Keratinocyte (primary cell): ENCODE data around the gene COX6B2. TPM values are rescaled to one million over a fixed set of nuclear protein-coding genes. Genes with fewer than 3 reads are reported as not detected.

Source experiments
- DNase-seq: peaks from one replicate; pipeline ENCODE4 v3.0.0-alpha.2; 2011; ENCODE audit warnings: low read depth, missing footprints, low spot score
- FAIRE-seq: peaks from 2 replicates; lab custom pipeline; 2011; peaks lifted over from hg19 to GRCh38; lab: Jason Lieb, UNC
- H2AFZ ChIP-seq: 2 replicates; pipeline ENCODE4 v1.6.0; 2012; ENCODE audit warnings: low read length, control low read depth, inconsistent platforms; ENCODE audit not compliant: control insufficient read depth
- H3K27ac ChIP-seq: 2 replicates; pipeline ENCODE4 v1.5.1; 2011; ENCODE audit warnings: low read length; ENCODE audit not compliant: control insufficient read depth, insufficient read depth
- H3K27me3 ChIP-seq: 3 replicates; pipeline ENCODE4 v1.6.0; 2011; ENCODE audit warnings: low read length; ENCODE audit not compliant: control insufficient read depth, insufficient read depth; ENCODE audit errors: extremely low read depth
- H3K36me3 ChIP-seq, 2 experiments: 2 replicates in 1 of 2; 3 replicates in 1 of 2; pipeline ENCODE4 v1.5.1; 2011; ENCODE audit warnings: low read length in 2 of 2, mild to moderate bottlenecking in 1 of 2; ENCODE audit not compliant: control insufficient read depth in 2 of 2, insufficient read depth in 2 of 2; ENCODE audit errors: extremely low read depth in 1 of 2
- H3K4me1 ChIP-seq: 3 replicates; pipeline ENCODE4 v1.5.1; 2011; ENCODE audit warnings: low read length; ENCODE audit not compliant: control insufficient read depth, insufficient read depth; ENCODE audit errors: extremely low read depth
- H3K4me2 ChIP-seq: 3 replicates; pipeline ENCODE4 v1.6.0; 2011; ENCODE audit warnings: low read depth, low read length; ENCODE audit not compliant: control insufficient read depth, insufficient read depth; ENCODE audit errors: extremely low read depth
- H3K4me3 ChIP-seq, 3 experiments: fragments of 200-600 bp in 1 of 3; sonication (generic) in 1 of 3; 2 replicates in 2 of 3; 3 replicates in 1 of 3; pipeline ENCODE4 v1.5.1; 2011 to 2016; ENCODE audit warnings: low read length in 3 of 3, mild to moderate bottlenecking in 3 of 3, control low read depth in 2 of 3, inconsistent platforms in 1 of 3, low read depth in 1 of 3, mixed read lengths in 1 of 3, mixed run types in 1 of 3, moderate library complexity in 1 of 3; ENCODE audit not compliant: control insufficient read depth in 2 of 3, insufficient read depth in 2 of 3; ENCODE audit errors: extremely low read depth in 1 of 3
- H3K79me2 ChIP-seq: 2 replicates; pipeline ENCODE4 v1.6.0; 2012; ENCODE audit warnings: low read length; ENCODE audit not compliant: control insufficient read depth, insufficient read depth
- H3K9ac ChIP-seq: 3 replicates; pipeline ENCODE4 v1.6.0; 2011; ENCODE audit warnings: low read length; ENCODE audit not compliant: control insufficient read depth, insufficient read depth; ENCODE audit errors: extremely low read depth
- H3K9me1 ChIP-seq: 3 replicates; pipeline ENCODE4 v1.6.0; 2011; ENCODE audit warnings: low read length; ENCODE audit not compliant: control insufficient read depth, insufficient read depth; ENCODE audit errors: extremely low read depth
- H3K9me3 ChIP-seq: 2 replicates; pipeline ENCODE4 v1.5.1; 2012; ENCODE audit warnings: low read depth, low read length; ENCODE audit not compliant: control insufficient read depth
- H4K20me1 ChIP-seq: 3 replicates; pipeline ENCODE4 v1.6.0; 2011; ENCODE audit warnings: low read length; ENCODE audit not compliant: control insufficient read depth, insufficient read depth; ENCODE audit errors: extremely low read depth
- EZH2 ChIP-seq: IDR thresholded peaks from one replicate; pipeline ENCODE4 v1.6.1; 2012; ENCODE audit warnings: inconsistent platforms, mild to moderate bottlenecking, low read length, moderate library complexity
- dilution Hi-C: fragments of 300-500 bp; cut with MboI; formaldehyde crosslinking; loops from one replicate; pipeline ENCODE4 v1.7.0; 2020; ENCODE audit warnings: low sequenced_read_pairs; ENCODE audit not compliant: extremely low pct_ligation_motif_present
- polyA plus RNA-seq, 5 experiments: library from polyadenylated mRNA; depleted of rRNA in 3 of 5; stranded (reverse) in 3 of 5; stranded (forward) in 1 of 5; unstranded in 1 of 5; fragments of >200 nt; gene quantifications; 1 replicate in 1 of 5; 2 replicates in 3 of 5; 3 replicates in 1 of 5; pipeline versions ENCODE4 v1.2.1 to v1.2.3, GENCODE V29; 2011 to 2012; ENCODE audit warnings: missing spikeins in 2 of 5, low read depth in 1 of 5, low replicate concordance in 1 of 5
- TF ChIP-seq, protein P1 (sequence below), 3 experiments: IDR thresholded peaks in 1 of 3; conservative IDR thresholded peaks in 1 of 3; optimal IDR thresholded peaks in 1 of 3; 2 replicates in 2 of 3; 3 replicates in 1 of 3; pipeline versions ENCODE3 to v1.5.1; 2011; ENCODE audit warnings: low read length in 3 of 3, mild to moderate bottlenecking in 3 of 3, moderate library complexity in 2 of 3, control low read depth in 1 of 3, inconsistent platforms in 1 of 3; ENCODE audit not compliant: insufficient read depth in 2 of 3; ENCODE audit errors: extremely low read depth in 1 of 3

COX6B2 gene
- polyA plus RNA-seq, 1 donor (not counting 4 experiments of a cell fraction or from before 2014, with no cell fraction given), result 1.4 TPM

DNA sequence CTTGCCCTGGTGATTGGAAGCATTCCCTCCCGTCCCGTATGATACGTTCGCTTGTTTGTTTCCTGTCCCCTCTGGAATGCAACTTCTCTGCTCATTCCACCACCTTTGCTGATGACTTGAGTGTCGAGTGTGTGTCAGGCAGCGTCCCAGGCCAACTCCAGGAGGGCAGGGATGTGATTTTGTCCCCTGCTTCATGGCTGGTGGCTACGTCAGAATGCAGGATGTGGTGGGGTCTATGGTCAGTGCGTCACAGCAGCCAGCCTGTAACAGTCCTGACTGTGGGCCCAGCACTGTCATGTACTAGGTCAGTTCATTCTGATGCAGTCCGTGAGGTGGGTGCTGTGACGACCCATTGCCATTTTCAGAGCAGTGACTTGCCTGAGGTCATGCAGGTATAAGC, 54.5 kb downstream of the COX6B2 start:
- Histone ChIP-seq H3K9me3 (no peaks in the 10 kb centered on the region), H3K27ac (no peak overlapping the region), H3K4me3 (no peak overlapping the region), H3K4me2 (no peak overlapping the region), H3K27me3 (no peaks in the 10 kb centered on the region), H3K4me1 (peaks cover 2% of the 10 kb centered on the region), H4K20me1 (no peaks in the 10 kb centered on the region), H3K9me1 (no peaks in the 10 kb centered on the region), H3K79me2 (no peaks in the 10 kb centered on the region), H3K9ac (no peak overlapping the region), H3K36me3 (no peaks in the 10 kb centered on the region), H2AFZ (no peak overlapping the region)
- FAIRE-seq (no peak), DNase-seq (no peak)
- dilution Hi-C loops, result no loop called here
- TF ChIP-seq, protein P1, sequence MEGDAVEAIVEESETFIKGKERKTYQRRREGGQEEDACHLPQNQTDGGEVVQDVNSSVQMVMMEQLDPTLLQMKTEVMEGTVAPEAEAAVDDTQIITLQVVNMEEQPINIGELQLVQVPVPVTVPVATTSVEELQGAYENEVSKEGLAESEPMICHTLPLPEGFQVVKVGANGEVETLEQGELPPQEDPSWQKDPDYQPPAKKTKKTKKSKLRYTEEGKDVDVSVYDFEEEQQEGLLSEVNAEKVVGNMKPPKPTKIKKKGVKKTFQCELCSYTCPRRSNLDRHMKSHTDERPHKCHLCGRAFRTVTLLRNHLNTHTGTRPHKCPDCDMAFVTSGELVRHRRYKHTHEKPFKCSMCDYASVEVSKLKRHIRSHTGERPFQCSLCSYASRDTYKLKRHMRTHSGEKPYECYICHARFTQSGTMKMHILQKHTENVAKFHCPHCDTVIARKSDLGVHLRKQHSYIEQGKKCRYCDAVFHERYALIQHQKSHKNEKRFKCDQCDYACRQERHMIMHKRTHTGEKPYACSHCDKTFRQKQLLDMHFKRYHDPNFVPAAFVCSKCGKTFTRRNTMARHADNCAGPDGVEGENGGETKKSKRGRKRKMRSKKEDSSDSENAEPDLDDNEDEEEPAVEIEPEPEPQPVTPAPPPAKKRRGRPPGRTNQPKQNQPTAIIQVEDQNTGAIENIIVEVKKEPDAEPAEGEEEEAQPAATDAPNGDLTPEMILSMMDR (optimal IDR thresholded peaks at IDR 0.05 in 1 of 3, IDR thresholded peaks at IDR 0.05 in 1 of 3, conservative IDR thresholded peaks at IDR 0.05 in 1 of 3; ENCODE audit: extremely low read depth in 1 of 3, insufficient read depth in 2 of 3, low read length in 3 of 3), result no peak
- no peak for TF ChIP-seq EZH2

Other genes starting within 250 kb of the COX6B2 start
- 22.9 to 41.2 TPM (median 24.7 TPM) in 3 replicates for gene PPP1R12C, start 237.1 kb downstream of the COX6B2 start, polyA plus RNA-seq
- 89.7 to 113 TPM (median 99.6 TPM) in 3 replicates for gene TNNT1, start 205.5 kb downstream of the COX6B2 start, polyA plus RNA-seq
- gene TNNI3, start 197.0 kb downstream of the COX6B2 start, polyA plus RNA-seq, result 2.2 to 4.1 TPM (median 3.3 TPM) in 3 replicates
- gene DNAAF3, start 188.1 kb downstream of the COX6B2 start, polyA plus RNA-seq, result 8.5 to 14.3 TPM (median 12.9 TPM) in 3 replicates
- 0.05 to 0.39 TPM (median 0.33 TPM) in 3 replicates for gene SYT5, start 174.4 kb downstream of the COX6B2 start, polyA plus RNA-seq
- 0.06 to 0.17 TPM (median 0.09 TPM) in 3 replicates for gene PTPRH, start 145.2 kb downstream of the COX6B2 start, polyA plus RNA-seq
- 0.60 to 0.88 TPM (median 0.68 TPM) in 3 replicates for gene TMEM86B, start 126.0 kb downstream of the COX6B2 start, polyA plus RNA-seq
- gene PPP6R1, start 95.7 kb downstream of the COX6B2 start, polyA plus RNA-seq, result 26.7 to 49.7 TPM (median 27.5 TPM) in 3 replicates
- gene HSPBP1, start 74.6 kb downstream of the COX6B2 start, polyA plus RNA-seq, result 20.2 to 26.7 TPM (median 24.7 TPM) in 3 replicates
- gene BRSK1, start 70.7 kb downstream of the COX6B2 start, polyA plus RNA-seq, result 0.46 to 1.1 TPM (median 0.98 TPM) in 3 replicates
- gene TMEM150B, start 29.4 kb downstream of the COX6B2 start, polyA plus RNA-seq, result not detected in 3 replicates
- gene KMT5C, start 14.8 kb downstream of the COX6B2 start, polyA plus RNA-seq, result 4.3 to 7.4 TPM (median 6.5 TPM) in 3 replicates
- not detected in 3 replicates for gene GARIN5B, start 8.5 kb upstream of the COX6B2 start, polyA plus RNA-seq
- 1.6 to 5.1 TPM (median 2.2 TPM) in 3 replicates for gene IL11, start 15.7 kb upstream of the COX6B2 start, polyA plus RNA-seq
- 0.19 TPM in 1 of 3 replicates, not detected in the others for gene TMEM190, start 22.1 kb upstream of the COX6B2 start, polyA plus RNA-seq
- gene TMEM238, start 29.6 kb upstream of the COX6B2 start, polyA plus RNA-seq, result 0.23 to 0.31 TPM (median 0.24 TPM) in 3 replicates
- gene RPL28, start 31.2 kb upstream of the COX6B2 start, polyA plus RNA-seq, result 282 to 1,011 TPM (median 432 TPM) in 3 replicates
- gene UBE2S, start 53.1 kb upstream of the COX6B2 start, polyA plus RNA-seq, result 22.1 to 42.3 TPM (median 31.8 TPM) in 3 replicates
- not detected in 3 replicates for gene SHISA7, start 88.6 kb upstream of the COX6B2 start, polyA plus RNA-seq
- 24.5 to 37.7 TPM (median 34.7 TPM) in 3 replicates for gene ISOC2, start 106.9 kb upstream of the COX6B2 start, polyA plus RNA-seq
- not detected in 3 replicates for gene C19orf85, start 110.0 kb upstream of the COX6B2 start, polyA plus RNA-seq
- 0.22 to 1.5 TPM (median 0.39 TPM) in 3 replicates for gene ZNF628, start 121.9 kb upstream of the COX6B2 start, polyA plus RNA-seq
- gene NAT14, start 130.5 kb upstream of the COX6B2 start, polyA plus RNA-seq, result 11.0 to 12.5 TPM (median 11.9 TPM) in 3 replicates
- gene SSC5D, start 133.7 kb upstream of the COX6B2 start, polyA plus RNA-seq, result not detected in 3 replicates
- not detected in 3 replicates for gene SBK2, start 182.4 kb upstream of the COX6B2 start, polyA plus RNA-seq
- not detected in 3 replicates for gene SBK3, start 190.8 kb upstream of the COX6B2 start, polyA plus RNA-seq
- 1.5 to 4.3 TPM (median 2.4 TPM) in 3 replicates for gene ZNF579, start 226.1 kb upstream of the COX6B2 start, polyA plus RNA-seq
- 2.7 to 3.3 TPM (median 2.7 TPM) in 3 replicates for gene FIZ1, start 244.8 kb upstream of the COX6B2 start, polyA plus RNA-seq
- gene ZNF524, start 245.6 kb upstream of the COX6B2 start, polyA plus RNA-seq, result 2.6 to 6.9 TPM (median 3.1 TPM) in 3 replicates